SK-N-SH treated with all-trans-retinoic acid at 6 μM for 48 hours (cell line): ENCODE results near the gene BRI3.
"Not testable (repeated sequence)": the region's sequence is repeated elsewhere in the genome, so short reads cannot be mapped to it uniquely, and the experiment has no call there.

ENCODE experiments used
- ATAC-seq: fragments of 200-7000 bp; cut with Tn5 transposase; 3 replicates; pipeline ENCODE4 v1.9.1; 2020; ENCODE audit warnings: mild to moderate bottlenecking, moderate library complexity
- BACH2 ChIP-seq: fragments of 250-450 bp; sonication (Bioruptor Pico); IDR thresholded peaks from 2 replicates; pipeline ENCODE4 v1.9.0; 2021; ENCODE audit warnings: mild to moderate bottlenecking, borderline replicate concordance
- CSDC2 ChIP-seq: fragments of 250-450 bp; sonication (Bioruptor Pico); IDR thresholded peaks from 2 replicates; pipeline ENCODE4 v1.5.0; 2020; ENCODE audit warnings: mild to moderate bottlenecking, moderate library complexity
- GLIS3 ChIP-seq: fragments of 250-450 bp; sonication (Bioruptor Pico); IDR thresholded peaks from 2 replicates; pipeline ENCODE4 v1.5.0; 2020; ENCODE audit warnings: mild to moderate bottlenecking, moderate library complexity
- ISL1 ChIP-seq: fragments of 250-450 bp; sonication (Bioruptor Pico); IDR thresholded peaks from 2 replicates; pipeline ENCODE4 v2.1.2; 2022; ENCODE audit warnings: mild to moderate bottlenecking, moderate library complexity
- OSR1 ChIP-seq: fragments of 250-450 bp; sonication (Bioruptor Pico); IDR thresholded peaks from 2 replicates; pipeline ENCODE4 v1.8.0; 2022; ENCODE audit warnings: moderate library complexity, mild to moderate bottlenecking, inconsistent platforms
- POU6F1 ChIP-seq: fragments of 250-450 bp; sonication (Bioruptor Pico); IDR thresholded peaks from 2 replicates; pipeline ENCODE4 v1.8.0; 2021; ENCODE audit warnings: low read depth, mild to moderate bottlenecking, moderate library complexity, borderline replicate concordance
- PPARA ChIP-seq: fragments of 250-450 bp; sonication (Bioruptor Pico); IDR thresholded peaks from 2 replicates; pipeline ENCODE4 v1.5.0; 2020; ENCODE audit warnings: mild to moderate bottlenecking, borderline replicate concordance
- SNAI2 ChIP-seq: fragments of 250-450 bp; sonication (Bioruptor Pico); IDR thresholded peaks from 2 replicates; pipeline ENCODE4 v1.5.0; 2020; ENCODE audit warnings: mild to moderate bottlenecking, moderate library complexity
- TCF4 ChIP-seq: fragments of 250-450 bp; sonication (Bioruptor Pico); IDR thresholded peaks from 2 replicates; pipeline ENCODE4 v1.8.0; 2021; ENCODE audit warnings: mild to moderate bottlenecking, moderate library complexity, borderline replicate concordance
- TOX ChIP-seq: fragments of 250-450 bp; sonication (Bioruptor Pico); IDR thresholded peaks from 2 replicates; pipeline ENCODE4 v1.8.0; 2021; ENCODE audit warnings: mild to moderate bottlenecking, moderate library complexity, borderline replicate concordance
- ZC3H10 ChIP-seq: fragments of 250-450 bp; sonication (Bioruptor Pico); IDR thresholded peaks from 2 replicates; pipeline ENCODE4 v1.5.1; 2021; ENCODE audit warnings: mild to moderate bottlenecking, moderate library complexity
- ZFP30 ChIP-seq: fragments of 450-650 bp; formaldehyde crosslinking; IDR thresholded peaks from 2 replicates; pipeline ENCODE4 v1.5.0; 2022; ENCODE audit warnings: mild to moderate bottlenecking, moderate library complexity
- ZNF565 ChIP-seq: fragments of 450-650 bp; formaldehyde crosslinking; conservative IDR thresholded peaks from 2 replicates; pipeline ENCODE4 v1.5.0; 2020; ENCODE audit warnings: low read depth, mild to moderate bottlenecking, moderate library complexity
- ZNF70 ChIP-seq: fragments of 450-650 bp; formaldehyde crosslinking; IDR thresholded peaks from 2 replicates; pipeline ENCODE4 v1.5.0; 2020; ENCODE audit warnings: mild to moderate bottlenecking, moderate library complexity
- ZNF8 ChIP-seq: fragments of 450-650 bp; formaldehyde crosslinking; IDR thresholded peaks from 2 replicates; pipeline ENCODE4 v1.5.0; 2020; ENCODE audit warnings: mild to moderate bottlenecking, moderate library complexity
- TF ChIP-seq, protein P1 (sequence below): fragments of 250-450 bp; sonication (Bioruptor Pico); IDR thresholded peaks from 2 replicates; pipeline ENCODE4 v1.5.0; 2020; ENCODE audit warnings: mild to moderate bottlenecking, moderate library complexity
- TF ChIP-seq, protein P2 (sequence below): fragments of 250-450 bp; sonication (Bioruptor Pico); IDR thresholded peaks from 2 replicates; pipeline ENCODE4 v1.5.1; 2020; ENCODE audit warnings: low read depth, mild to moderate bottlenecking, moderate library complexity
- TF ChIP-seq, protein P3 (sequence below): fragments of 250-450 bp; sonication (Bioruptor Pico); IDR thresholded peaks from 2 replicates; pipeline ENCODE4 v1.5.1; 2021; ENCODE audit warnings: mild to moderate bottlenecking, moderate library complexity

BRI3 gene

GRCh38 chr7:98314469-98314868 lies 33.0 kb downstream of the BRI3 start:
- no peak for ATAC-seq
- TF ChIP-seq ZFP30, result no peak
- TF ChIP-seq BACH2 (CRISPR knock-in tag), result no peak
- TF ChIP-seq POU6F1 (CRISPR knock-in tag), result no peak
- no peak for TF ChIP-seq ZC3H10 (CRISPR knock-in tag)
- TF ChIP-seq PPARA (CRISPR knock-in tag), result no peak
- TF ChIP-seq OSR1 (CRISPR knock-in tag), result no peak
- TF ChIP-seq ZNF70 (CRISPR knock-in tag), result no peak

GRCh38 chr7:98315318-98315993 lies 34.0 kb downstream of the BRI3 start:
- no peak for ATAC-seq
- TF ChIP-seq ZC3H10 (CRISPR knock-in tag) (no peak), ZNF8 (CRISPR knock-in tag) (no peak), ZNF70 (CRISPR knock-in tag) (no peak), ISL1 (CRISPR knock-in tag) (no peak), POU6F1 (CRISPR knock-in tag) (no peak)
- TF ChIP-seq, protein P1, sequence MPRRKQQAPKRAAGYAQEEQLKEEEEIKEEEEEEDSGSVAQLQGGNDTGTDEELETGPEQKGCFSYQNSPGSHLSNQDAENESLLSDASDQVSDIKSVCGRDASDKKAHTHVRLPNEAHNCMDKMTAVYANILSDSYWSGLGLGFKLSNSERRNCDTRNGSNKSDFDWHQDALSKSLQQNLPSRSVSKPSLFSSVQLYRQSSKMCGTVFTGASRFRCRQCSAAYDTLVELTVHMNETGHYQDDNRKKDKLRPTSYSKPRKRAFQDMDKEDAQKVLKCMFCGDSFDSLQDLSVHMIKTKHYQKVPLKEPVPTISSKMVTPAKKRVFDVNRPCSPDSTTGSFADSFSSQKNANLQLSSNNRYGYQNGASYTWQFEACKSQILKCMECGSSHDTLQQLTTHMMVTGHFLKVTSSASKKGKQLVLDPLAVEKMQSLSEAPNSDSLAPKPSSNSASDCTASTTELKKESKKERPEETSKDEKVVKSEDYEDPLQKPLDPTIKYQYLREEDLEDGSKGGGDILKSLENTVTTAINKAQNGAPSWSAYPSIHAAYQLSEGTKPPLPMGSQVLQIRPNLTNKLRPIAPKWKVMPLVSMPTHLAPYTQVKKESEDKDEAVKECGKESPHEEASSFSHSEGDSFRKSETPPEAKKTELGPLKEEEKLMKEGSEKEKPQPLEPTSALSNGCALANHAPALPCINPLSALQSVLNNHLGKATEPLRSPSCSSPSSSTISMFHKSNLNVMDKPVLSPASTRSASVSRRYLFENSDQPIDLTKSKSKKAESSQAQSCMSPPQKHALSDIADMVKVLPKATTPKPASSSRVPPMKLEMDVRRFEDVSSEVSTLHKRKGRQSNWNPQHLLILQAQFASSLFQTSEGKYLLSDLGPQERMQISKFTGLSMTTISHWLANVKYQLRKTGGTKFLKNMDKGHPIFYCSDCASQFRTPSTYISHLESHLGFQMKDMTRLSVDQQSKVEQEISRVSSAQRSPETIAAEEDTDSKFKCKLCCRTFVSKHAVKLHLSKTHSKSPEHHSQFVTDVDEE, result no peak

GRCh38 chr7:98315994-98316527 lies 34.6 kb downstream of the BRI3 start:
- not testable (repeated sequence) for ATAC-seq

DNA sequence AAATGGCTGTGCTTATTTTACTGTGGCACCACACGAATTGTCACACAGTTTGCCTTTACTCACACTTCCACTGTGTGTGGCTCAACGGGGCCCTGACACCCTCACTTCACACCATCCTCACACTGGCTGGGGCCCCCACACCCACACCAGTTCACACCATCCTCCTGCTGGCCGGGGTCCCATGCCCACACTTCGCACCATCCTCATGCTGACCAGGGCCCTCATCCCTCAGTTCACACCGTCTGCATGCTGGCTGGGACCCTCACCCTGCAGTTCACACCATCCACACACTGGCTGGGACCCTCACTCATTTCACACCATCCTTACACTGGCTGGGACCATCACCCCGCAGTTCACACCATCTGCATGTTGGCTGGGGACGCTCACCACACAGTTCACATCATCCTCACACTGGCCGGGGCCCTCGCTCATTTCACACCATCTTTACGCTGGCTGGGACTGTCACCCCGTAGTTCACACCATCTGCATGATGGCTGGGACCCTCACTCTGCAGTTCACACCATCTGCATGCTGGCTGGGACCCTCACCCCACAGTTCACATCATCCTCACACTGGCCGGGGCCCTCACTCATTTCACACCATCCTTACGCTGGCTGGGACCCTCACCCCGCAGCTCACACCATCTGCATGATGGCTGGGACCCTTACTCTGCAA lies 36.0 kb downstream of the BRI3 start:
- no peak for ATAC-seq
- no peak for TF ChIP-seq TOX (CRISPR knock-in tag)
- TF ChIP-seq, protein P2, sequence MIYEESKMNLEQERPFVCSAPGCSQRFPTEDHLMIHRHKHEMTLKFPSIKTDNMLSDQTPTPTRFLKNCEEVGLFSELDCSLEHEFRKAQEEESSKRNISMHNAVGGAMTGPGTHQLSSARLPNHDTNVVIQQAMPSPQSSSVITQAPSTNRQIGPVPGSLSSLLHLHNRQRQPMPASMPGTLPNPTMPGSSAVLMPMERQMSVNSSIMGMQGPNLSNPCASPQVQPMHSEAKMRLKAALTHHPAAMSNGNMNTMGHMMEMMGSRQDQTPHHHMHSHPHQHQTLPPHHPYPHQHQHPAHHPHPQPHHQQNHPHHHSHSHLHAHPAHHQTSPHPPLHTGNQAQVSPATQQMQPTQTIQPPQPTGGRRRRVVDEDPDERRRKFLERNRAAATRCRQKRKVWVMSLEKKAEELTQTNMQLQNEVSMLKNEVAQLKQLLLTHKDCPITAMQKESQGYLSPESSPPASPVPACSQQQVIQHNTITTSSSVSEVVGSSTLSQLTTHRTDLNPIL (CRISPR knock-in tag), result no peak
- no peak for TF ChIP-seq CSDC2 (CRISPR knock-in tag)
- TF ChIP-seq, protein P3, sequence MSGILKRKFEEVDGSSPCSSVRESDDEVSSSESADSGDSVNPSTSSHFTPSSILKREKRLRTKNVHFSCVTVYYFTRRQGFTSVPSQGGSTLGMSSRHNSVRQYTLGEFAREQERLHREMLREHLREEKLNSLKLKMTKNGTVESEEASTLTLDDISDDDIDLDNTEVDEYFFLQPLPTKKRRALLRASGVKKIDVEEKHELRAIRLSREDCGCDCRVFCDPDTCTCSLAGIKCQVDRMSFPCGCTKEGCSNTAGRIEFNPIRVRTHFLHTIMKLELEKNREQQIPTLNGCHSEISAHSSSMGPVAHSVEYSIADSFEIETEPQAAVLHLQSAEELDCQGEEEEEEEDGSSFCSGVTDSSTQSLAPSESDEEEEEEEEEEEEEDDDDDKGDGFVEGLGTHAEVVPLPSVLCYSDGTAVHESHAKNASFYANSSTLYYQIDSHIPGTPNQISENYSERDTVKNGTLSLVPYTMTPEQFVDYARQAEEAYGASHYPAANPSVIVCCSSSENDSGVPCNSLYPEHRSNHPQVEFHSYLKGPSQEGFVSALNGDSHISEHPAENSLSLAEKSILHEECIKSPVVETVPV, result no peak
- TF ChIP-seq BACH2 (CRISPR knock-in tag), result no peak
- TF ChIP-seq ZFP30, result no peak
- no peak for TF ChIP-seq ZC3H10 (CRISPR knock-in tag)
- no peak for TF ChIP-seq ZNF70 (CRISPR knock-in tag)
- TF ChIP-seq TCF4 (CRISPR knock-in tag), result no peak
- no peak for TF ChIP-seq GLIS3
- TF ChIP-seq, protein P1, result no peak
- no peak for TF ChIP-seq ZNF565
- TF ChIP-seq OSR1 (CRISPR knock-in tag), result no peak
- TF ChIP-seq SNAI2, result no peak
